Measurements from ENCODE around the gene INTS7.
"Not testable (repeated sequence)": the region's sequence is repeated elsewhere in the genome, so short reads cannot be mapped to it uniquely, and the experiment has no call there.

Gene INTS7

DNA sequence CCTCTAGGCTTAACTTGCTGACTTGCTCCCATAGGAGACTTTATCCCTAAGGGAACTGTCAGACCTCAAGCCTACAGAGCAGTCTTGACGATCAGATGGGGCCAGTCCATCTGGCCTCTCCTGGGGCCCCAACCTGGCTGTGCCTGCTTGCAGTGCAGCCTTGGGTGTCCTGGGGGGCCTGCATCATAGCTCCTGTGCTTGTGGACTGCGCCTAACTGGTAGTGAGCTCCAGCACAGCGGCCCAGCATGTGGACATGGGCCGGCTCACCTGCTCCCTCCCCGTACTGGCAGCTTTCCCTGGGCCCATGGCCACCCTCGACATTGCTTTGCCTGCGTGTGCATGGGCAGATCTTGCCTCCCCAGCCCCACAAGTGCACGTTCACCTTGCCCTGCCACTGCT, 76.1 kb downstream of the INTS7 start:
- no peaks in the 10 kb centered on the region for H3K36me3 ChIP-seq
- TF ChIP-seq, protein P1, sequence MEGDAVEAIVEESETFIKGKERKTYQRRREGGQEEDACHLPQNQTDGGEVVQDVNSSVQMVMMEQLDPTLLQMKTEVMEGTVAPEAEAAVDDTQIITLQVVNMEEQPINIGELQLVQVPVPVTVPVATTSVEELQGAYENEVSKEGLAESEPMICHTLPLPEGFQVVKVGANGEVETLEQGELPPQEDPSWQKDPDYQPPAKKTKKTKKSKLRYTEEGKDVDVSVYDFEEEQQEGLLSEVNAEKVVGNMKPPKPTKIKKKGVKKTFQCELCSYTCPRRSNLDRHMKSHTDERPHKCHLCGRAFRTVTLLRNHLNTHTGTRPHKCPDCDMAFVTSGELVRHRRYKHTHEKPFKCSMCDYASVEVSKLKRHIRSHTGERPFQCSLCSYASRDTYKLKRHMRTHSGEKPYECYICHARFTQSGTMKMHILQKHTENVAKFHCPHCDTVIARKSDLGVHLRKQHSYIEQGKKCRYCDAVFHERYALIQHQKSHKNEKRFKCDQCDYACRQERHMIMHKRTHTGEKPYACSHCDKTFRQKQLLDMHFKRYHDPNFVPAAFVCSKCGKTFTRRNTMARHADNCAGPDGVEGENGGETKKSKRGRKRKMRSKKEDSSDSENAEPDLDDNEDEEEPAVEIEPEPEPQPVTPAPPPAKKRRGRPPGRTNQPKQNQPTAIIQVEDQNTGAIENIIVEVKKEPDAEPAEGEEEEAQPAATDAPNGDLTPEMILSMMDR (IDR thresholded peaks at IDR 0.05) = no peak
- H3K27me3 ChIP-seq = no peaks in the 10 kb centered on the region
- H3K4me3 ChIP-seq (ENCODE audit: low read depth in 1 of 2, low read length in 1 of 2) = no peak overlapping the region
- no peaks in the 10 kb centered on the region for H3K9me3 ChIP-seq
- no peak overlapping the region for H3K27ac ChIP-seq
- H3K4me1 ChIP-seq (ENCODE audit: control insufficient read depth in 1 of 2, insufficient read depth in 1 of 2, low read depth in 1 of 2, low read length in 1 of 2) = no peaks in the 10 kb centered on the region

DNA sequence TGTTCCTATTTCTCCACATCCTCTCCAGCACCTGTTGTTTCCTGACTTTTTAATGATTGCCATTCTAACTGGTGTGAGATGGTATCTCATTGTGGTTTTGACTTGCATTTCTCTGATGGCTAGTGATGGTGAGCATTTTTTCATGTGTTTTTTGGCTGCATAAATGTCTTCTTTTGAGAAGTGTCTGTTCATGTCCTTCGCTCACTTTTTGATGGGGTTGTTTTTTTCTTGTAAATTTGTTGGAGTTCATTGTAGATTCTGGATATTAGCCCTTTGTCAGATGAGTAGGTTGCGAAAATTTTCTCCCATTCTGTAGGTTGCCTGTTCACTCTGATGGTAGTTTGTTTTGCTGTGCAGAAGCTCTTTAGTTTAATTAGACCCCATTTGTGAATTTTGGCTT, 81.3 kb downstream of the INTS7 start:
- H3K4me1 ChIP-seq (ENCODE audit: control insufficient read depth in 1 of 2, insufficient read depth in 1 of 2, low read depth in 1 of 2, low read length in 1 of 2); H3K9me3 ChIP-seq; H3K27me3 ChIP-seq; H3K27ac ChIP-seq; H3K36me3 ChIP-seq; H3K4me3 ChIP-seq (ENCODE audit: low read depth in 1 of 2, low read length in 1 of 2): not testable (repeated sequence)

DNA sequence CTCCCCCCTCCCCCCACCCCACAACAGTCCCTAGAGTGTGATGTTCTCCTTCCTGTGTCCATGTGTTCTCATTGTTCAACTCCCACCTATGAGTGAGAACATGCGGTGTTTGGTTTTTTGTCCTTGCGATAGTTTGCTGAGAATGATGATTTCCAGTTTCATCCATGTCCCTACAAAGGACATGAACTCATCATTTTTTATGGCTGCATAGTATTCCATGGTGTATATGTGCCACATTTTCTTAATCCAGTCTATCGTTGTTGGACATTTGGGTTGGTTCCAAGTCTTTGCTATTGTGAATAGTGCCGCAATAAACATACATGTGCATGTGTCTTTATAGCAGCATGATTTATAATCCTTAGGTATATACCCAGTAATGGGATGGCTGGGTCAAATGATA, 81.8 kb downstream of the INTS7 start:
- H3K27ac ChIP-seq; H3K36me3 ChIP-seq; H3K27me3 ChIP-seq; H3K4me1 ChIP-seq (ENCODE audit: control insufficient read depth in 1 of 2, insufficient read depth in 1 of 2, low read depth in 1 of 2, low read length in 1 of 2); H3K9me3 ChIP-seq; H3K4me3 ChIP-seq (ENCODE audit: low read depth in 1 of 2, low read length in 1 of 2): not testable (repeated sequence)

DNA sequence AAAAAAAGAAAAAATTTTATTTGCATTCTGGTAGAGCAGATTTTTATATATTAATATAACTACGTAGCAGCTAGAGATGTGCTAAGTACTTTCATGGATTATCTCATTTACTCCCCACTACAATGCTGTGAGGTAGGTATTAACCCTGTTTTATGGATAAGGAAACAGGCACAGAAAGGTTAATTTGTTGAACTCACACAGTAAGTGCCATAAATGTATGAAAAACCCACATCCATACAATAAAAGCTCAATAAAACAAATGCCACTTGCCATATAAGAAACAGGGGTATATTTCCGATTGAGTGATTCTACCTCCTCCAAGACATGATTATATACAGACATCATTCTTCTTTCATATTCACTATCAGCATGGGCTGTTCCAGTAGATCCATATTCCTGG, 83.1 kb downstream of the INTS7 start:
- Histone ChIP-seq H3K27me3 (no peaks in the 10 kb centered on the region), H3K27ac (no peak overlapping the region), H3K4me1 (ENCODE audit: control insufficient read depth in 1 of 2, insufficient read depth in 1 of 2, low read depth in 1 of 2, low read length in 1 of 2) (no peaks in the 10 kb centered on the region), H3K4me3 (ENCODE audit: low read depth in 1 of 2, low read length in 1 of 2) (no peak overlapping the region), H3K9me3 (no peaks in the 10 kb centered on the region), H3K36me3 (peaks cover 7% of the 10 kb centered on the region)
- TF ChIP-seq, protein P1 (IDR thresholded peaks at IDR 0.05) = no peak

DNA sequence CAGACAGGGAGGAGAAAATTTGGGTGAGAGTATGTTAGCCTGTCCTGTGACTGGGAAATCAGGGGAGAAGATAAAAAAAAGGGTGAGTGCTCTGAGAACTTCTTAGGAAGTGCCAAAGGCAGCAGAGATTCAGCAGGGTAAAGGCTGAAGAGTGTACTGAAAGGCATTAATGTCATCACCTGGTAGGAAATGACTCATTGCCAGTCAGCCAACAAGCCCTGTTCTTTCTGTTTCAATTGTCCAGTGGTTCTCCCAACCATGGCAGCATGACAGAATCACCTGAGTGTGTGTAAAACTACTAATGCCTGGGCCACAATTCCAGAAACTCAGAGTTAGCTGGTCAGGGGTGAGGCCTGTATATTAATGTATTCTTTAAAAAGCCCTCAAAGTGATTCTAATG, 83.5 kb downstream of the INTS7 start:
- H3K36me3 ChIP-seq = peaks cover 7% of the 10 kb centered on the region

DNA sequence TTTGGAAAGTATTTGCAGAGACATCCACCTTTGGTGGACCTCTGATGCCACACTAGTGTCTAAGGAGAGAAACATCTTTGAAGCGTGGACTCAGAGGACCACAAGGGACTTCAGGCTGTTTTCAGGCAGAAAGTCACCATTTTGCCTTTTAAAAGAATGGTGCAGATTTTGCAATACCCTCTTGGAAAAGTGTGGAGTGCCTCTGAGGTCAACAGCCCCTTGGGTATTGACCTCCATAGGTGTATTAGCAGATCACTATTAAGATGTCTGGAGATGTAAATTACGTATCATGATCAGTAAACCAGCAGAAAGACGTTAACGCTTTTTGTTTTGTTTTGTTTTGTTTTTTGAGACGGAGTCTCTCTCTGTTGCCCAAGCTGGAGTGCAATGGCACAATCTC, 87.0 kb downstream of the INTS7 start:
- Histone ChIP-seq H3K4me3 (ENCODE audit: low read depth in 1 of 2, low read length in 1 of 2) (no peak overlapping the region), H3K27ac (no peak overlapping the region), H3K36me3 (peaks cover 13% of the 10 kb centered on the region), H3K9me3 (no peaks in the 10 kb centered on the region), H3K4me1 (ENCODE audit: control insufficient read depth in 1 of 2, insufficient read depth in 1 of 2, low read depth in 1 of 2, low read length in 1 of 2) (no peaks in the 10 kb centered on the region), H3K27me3 (no peaks in the 10 kb centered on the region)
- TF ChIP-seq, protein P1 (IDR thresholded peaks at IDR 0.05) = no peak

More for the DNA sequence above, 83.5 kb downstream of the INTS7 start:
- Histone ChIP-seq H3K4me3 (ENCODE audit: low read depth in 1 of 2, low read length in 1 of 2) (no peak overlapping the region), H3K27me3 (no peaks in the 10 kb centered on the region), H3K4me1 (ENCODE audit: control insufficient read depth in 1 of 2, insufficient read depth in 1 of 2, low read depth in 1 of 2, low read length in 1 of 2) (no peaks in the 10 kb centered on the region), H3K27ac (no peak overlapping the region), H3K9me3 (no peaks in the 10 kb centered on the region)
- TF ChIP-seq, protein P1 (IDR thresholded peaks at IDR 0.05) = no peak

All from neutrophil (primary cell).